Lower lobe of right lung (tissue), 2 donors: ENCODE results near the gene GFPT2. TPM values are rescaled to one million over a fixed set of nuclear protein-coding genes. Genes with fewer than 3 reads are reported as not detected.

ENCODE experiments used
- ATAC-seq, 2 donors: fragments of 200-7000 bp; cut with Tn5 transposase; one replicate each; pipeline ENCODE4 v1.9.1; 2020 to 2022; ENCODE audit warnings: mild to moderate bottlenecking in 2 of 2, moderate library complexity in 2 of 2
- DNase-seq: peaks from one replicate; pipeline ENCODE4 v3.0.0-alpha.2; 2020
- H3K27ac ChIP-seq: fragments of 200-600 bp; one replicate; pipeline ENCODE4 v1.8.0; 2022
- H3K27me3 ChIP-seq: fragments of 200-600 bp; one replicate; pipeline ENCODE4 v1.8.0; 2022; ENCODE audit warnings: low read depth
- H3K36me3 ChIP-seq: fragments of 200-600 bp; one replicate; pipeline ENCODE4 v1.8.0; 2022; ENCODE audit warnings: mild to moderate bottlenecking
- H3K4me1 ChIP-seq: fragments of 200-600 bp; one replicate; pipeline ENCODE4 v1.8.0; 2022
- H3K4me3 ChIP-seq: fragments of 200-600 bp; one replicate; pipeline ENCODE4 v1.8.0; 2022; ENCODE audit warnings: mild to moderate bottlenecking
- H3K9me3 ChIP-seq: fragments of 200-600 bp; one replicate; pipeline ENCODE4 v1.8.0; 2022
- intact Hi-C: fragments of 100-400 bp; cut with DNase I; formaldehyde crosslinking; loops from one replicate; pipeline ENCODE4 v1.11.0; 2022
- total RNA-seq: library from RNA; stranded (reverse); fragmentation: NEBNext Ultra II Directional; extraction: Animal tissue kit (Norgen Biotek cat#: 25700); gene quantifications from one replicate; pipeline ENCODE4 v1.2.1, GENCODE V29; 2021
- TF ChIP-seq, protein P1 (sequence below): fragments of 200-600 bp; IDR thresholded peaks from one replicate; pipeline ENCODE4 v1.8.0; 2022; ENCODE audit warnings: antibody characterized with exemption, mild to moderate bottlenecking
- donor health status: DM: no; HTN: yes; CAD: no; lungs with severe emphysema.

The GFPT2 gene
- total RNA-seq, 1 donor from 2014 or later, result 13.4 TPM

DNA sequence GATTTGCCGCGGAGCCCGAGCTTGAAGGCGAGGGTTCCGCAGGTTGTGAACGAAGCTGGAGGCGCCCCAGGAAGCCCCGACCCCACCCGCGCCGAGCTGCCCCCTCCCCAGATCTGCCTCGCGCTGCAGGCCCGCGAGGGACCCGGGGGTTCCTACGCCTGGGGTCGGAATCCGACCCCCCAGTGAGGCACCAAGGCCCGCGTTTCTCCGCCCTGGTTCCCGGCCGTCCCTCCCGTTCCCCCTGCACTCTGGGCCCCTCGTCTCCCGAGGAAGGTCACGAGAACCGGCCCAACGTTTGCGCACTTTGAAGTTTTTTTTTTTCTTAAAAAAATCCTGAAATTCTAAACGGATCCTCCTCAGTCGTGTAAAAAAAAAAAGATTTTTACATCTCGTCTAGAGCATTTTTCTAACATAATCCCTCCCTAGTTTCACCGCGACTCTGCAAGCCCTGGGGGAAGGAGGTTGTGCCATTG lies 880 bp upstream of the GFPT2 start:
- DNase-seq (no peak), ATAC-seq (no peak)
- Histone ChIP-seq H3K4me1 (peaks cover 25% of the 10 kb centered on the region), H3K4me3 (peak overlapping the region; percentile 84), H3K27me3 (peaks cover 45% of the 10 kb centered on the region), H3K36me3 (no peaks in the 10 kb centered on the region), H3K9me3 (no peaks in the 10 kb centered on the region), H3K27ac (no peak overlapping the region)
- intact Hi-C loops, result no loop called here
- TF ChIP-seq, protein P1, sequence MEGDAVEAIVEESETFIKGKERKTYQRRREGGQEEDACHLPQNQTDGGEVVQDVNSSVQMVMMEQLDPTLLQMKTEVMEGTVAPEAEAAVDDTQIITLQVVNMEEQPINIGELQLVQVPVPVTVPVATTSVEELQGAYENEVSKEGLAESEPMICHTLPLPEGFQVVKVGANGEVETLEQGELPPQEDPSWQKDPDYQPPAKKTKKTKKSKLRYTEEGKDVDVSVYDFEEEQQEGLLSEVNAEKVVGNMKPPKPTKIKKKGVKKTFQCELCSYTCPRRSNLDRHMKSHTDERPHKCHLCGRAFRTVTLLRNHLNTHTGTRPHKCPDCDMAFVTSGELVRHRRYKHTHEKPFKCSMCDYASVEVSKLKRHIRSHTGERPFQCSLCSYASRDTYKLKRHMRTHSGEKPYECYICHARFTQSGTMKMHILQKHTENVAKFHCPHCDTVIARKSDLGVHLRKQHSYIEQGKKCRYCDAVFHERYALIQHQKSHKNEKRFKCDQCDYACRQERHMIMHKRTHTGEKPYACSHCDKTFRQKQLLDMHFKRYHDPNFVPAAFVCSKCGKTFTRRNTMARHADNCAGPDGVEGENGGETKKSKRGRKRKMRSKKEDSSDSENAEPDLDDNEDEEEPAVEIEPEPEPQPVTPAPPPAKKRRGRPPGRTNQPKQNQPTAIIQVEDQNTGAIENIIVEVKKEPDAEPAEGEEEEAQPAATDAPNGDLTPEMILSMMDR, result no peak

DNA sequence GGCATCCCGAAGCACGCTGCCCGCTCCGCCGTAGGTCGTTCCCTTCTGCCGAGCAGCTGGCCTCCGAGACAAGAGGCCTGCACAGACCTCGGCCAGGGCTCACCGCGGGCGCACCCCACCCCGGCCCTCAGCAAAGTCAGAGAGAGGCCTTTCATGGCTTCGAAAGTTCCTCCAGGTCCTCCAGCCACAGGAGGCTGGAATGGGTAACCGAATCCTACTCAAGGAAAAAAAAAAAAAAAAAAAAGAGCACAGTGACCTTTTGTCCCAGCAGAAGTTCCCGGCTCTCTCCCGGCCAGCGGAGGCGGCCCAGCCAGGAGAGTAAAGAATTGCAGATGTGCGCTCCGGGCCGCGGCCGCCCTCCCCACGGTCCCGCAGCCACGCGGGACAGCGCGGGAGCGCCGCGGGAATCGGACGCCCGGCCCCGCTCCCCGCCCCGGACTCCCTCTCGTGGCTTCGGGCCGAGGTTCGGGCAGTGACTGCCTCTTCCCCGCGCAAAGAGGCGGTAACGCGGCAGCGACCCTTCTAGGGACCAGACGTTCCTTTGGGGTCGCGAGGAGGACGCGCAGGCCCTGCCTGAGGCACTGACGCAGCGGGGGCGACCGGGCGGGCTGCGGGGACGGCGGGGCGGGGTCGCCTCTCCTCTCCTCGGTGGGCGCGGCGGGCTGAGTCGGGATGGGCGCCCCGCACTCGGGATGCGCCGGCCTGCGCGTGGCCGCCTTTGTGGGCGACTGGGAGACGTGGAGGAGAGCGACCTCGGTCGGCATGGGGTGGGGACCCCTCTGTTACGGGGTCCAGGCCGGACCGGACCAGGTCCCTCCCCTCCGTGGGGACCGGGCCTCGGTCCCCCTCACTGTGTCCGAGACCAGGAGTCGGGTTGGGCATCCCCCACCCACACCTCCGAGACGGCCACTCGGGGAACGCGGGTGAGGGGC lies 754 bp downstream of the GFPT2 start:
- intact Hi-C loops, result no loop called here
- ATAC-seq, result peak; percentile 24 to 32
- H3K27me3 ChIP-seq, result peaks cover 45% of the 10 kb centered on the region
- peaks cover 25% of the 10 kb centered on the region for H3K4me1 ChIP-seq
- no peaks in the 10 kb centered on the region for H3K9me3 ChIP-seq
- peak overlapping the region; percentile 65 for H3K27ac ChIP-seq
- TF ChIP-seq, protein P1, result no peak
- H3K4me3 ChIP-seq, result peak overlapping the region; percentile 84
- DNase-seq, result no peak
- no peaks in the 10 kb centered on the region for H3K36me3 ChIP-seq

DNA sequence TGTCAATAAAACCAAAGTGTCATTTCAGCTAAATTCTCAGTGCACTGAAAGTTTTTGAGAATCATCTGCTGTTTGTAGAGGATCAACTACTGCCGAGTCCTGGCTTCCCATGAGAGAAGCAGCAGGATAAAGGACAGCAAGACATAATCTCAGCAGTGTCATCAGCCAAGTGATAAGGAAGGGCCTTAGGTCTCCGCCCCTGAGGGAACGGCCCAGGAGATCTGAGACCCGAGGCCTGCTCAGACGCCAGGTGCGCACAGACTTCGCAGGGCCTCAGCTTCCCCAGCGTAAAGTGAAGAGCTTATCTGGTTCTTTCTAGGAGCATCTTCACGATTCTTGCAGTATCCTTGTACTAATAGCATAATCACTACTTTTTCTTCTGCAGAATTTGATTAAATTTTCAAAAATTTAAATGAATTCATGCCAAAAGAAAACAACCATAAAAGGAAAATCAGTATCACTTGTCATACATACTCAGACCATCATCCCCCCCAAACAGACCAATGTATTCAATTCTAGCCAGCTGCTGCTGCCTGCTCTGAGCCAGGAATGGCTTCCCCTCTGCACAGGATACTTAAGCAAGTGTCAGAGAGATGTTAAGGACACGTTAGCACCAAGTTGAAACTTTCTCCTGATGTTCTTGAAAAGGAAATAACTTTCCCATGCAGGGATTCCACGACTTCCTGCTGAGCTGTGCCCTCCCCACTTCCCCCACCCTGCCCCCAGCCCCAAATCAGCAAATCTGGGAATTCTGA lies 2.2 kb downstream of the GFPT2 start:
- DNase-seq (no peak), ATAC-seq (no peak)
- TF ChIP-seq, protein P1, result no peak
- intact Hi-C loops, result no loop called here
- Histone ChIP-seq H3K27ac (no peak overlapping the region), H3K4me1 (peaks cover 25% of the 10 kb centered on the region), H3K9me3 (no peaks in the 10 kb centered on the region), H3K36me3 (no peaks in the 10 kb centered on the region), H3K27me3 (peaks cover 38% of the 10 kb centered on the region), H3K4me3 (peak overlapping the region; percentile 84)

DNA sequence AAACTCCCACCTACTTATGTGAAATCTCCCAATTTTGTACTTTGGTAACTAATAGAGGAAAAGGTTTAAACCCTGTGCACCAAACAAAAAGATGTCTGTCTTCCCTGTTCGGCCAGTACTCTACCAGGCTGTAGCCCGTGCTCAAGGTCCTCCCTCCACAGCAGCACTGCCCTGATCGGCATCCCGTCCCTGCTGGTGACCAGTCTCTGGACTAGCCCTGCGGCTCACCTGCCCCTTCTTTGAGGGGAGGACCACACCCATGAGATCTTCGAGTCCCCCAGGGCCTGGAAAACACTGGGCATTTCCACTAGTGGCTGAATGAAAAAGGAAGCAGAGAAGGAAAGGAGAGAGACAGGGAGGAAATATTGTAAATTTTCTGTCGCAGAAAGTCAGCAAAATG lies 2.8 kb downstream of the GFPT2 start:
- TF ChIP-seq, protein P1, result no peak
- Histone ChIP-seq H3K36me3 (no peaks in the 10 kb centered on the region), H3K4me3 (no peak overlapping the region), H3K27ac (no peak overlapping the region), H3K27me3 (peaks cover 38% of the 10 kb centered on the region), H3K4me1 (peaks cover 25% of the 10 kb centered on the region), H3K9me3 (no peaks in the 10 kb centered on the region)
- intact Hi-C loops, result no loop called here
- ATAC-seq, result no peak
- DNase-seq, result no peak

DNA sequence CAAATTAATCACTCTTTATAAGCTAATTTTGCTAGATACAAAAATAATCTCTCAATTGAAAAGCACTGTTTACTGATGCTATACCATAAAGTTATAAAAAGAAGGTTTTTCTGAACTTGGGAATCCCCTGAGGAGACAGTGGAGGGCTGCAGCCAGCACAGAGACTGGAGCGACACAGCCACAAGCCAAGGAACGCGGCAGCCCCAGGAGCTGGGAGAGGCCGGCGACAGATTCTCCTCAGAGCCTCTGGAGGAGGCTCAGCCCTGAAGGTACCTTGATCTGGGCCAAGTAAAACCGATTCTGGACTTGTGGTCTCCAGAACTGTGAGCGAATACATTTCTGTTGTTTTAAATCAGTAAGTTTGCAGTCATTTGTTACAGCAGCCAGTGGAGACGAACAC lies 3.7 kb downstream of the GFPT2 start:
- Histone ChIP-seq H3K27me3 (peaks cover 30% of the 10 kb centered on the region), H3K36me3 (no peaks in the 10 kb centered on the region), H3K9me3 (no peaks in the 10 kb centered on the region), H3K27ac (no peak overlapping the region), H3K4me3 (no peak overlapping the region), H3K4me1 (peaks cover 25% of the 10 kb centered on the region)
- DNase-seq, result no peak
- intact Hi-C loops, result no loop called here
- no peak for ATAC-seq
- TF ChIP-seq, protein P1, result no peak
